Measurements from ENCODE around the gene ZSCAN25.
"Not testable (repeated sequence)": the region's sequence is repeated elsewhere in the genome, so short reads cannot be mapped to it uniquely, and the experiment has no call there.

ZSCAN25 gene

DNA sequence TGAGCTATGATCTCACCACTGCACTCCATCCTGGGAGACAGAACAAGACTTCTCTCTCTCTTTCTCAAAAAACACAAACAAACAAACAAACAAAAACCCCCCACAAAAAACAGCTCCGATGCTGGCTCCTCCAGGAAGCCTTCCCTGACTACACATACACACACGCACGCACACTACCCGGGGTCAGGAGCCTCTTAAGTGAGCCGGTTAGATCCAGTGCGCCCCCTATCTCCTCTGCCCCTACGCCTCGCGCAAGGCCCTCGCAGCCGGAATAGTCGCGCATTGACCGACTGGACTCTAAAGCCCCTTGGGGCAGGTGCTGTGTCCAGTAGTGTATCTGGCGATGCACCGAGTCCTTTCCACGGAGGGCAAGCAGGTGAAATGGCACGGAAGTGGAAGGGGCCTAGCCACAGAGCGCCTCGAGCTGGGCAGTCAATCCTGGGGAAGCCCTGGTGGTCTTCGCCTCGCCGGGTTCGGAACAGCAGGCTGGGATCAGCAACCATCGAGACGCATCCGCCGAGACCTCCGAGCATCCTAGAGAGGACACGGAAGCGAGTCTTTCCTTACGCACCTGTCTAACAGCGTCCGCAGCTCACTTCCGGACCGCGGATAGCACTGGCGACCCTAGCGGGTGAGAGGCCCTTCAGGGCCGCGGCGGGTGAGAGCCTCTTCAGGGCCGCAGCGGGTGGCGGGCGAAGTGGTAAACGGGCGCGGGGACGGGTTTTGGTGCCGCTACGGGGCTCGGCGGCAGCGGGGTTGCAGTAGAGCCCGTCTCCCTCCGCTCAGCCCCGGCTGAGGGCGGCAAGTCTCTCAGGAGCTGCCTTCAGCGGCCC, at the start of gene ZSCAN25:
Gene ZSCAN25, plus strand, starts transcription at position 588 of the 833 bp plus-strand sequence. CDS start 2,661 bp downstream, outside the sequence.
- peak; percentile 95 for DNase-seq

GRCh38 chr7:99568770-99569169, 48.0 kb upstream of the ZSCAN25 start:
- not testable (repeated sequence) for DNase-seq

- no peak for DNase-seq
Observed at GRCh38 chr7:99571768-99572167, 45.0 kb upstream of the ZSCAN25 start.

GRCh38 chr7:99573257-99573656, 43.5 kb upstream of the ZSCAN25 start:
- no peak for DNase-seq

DNA sequence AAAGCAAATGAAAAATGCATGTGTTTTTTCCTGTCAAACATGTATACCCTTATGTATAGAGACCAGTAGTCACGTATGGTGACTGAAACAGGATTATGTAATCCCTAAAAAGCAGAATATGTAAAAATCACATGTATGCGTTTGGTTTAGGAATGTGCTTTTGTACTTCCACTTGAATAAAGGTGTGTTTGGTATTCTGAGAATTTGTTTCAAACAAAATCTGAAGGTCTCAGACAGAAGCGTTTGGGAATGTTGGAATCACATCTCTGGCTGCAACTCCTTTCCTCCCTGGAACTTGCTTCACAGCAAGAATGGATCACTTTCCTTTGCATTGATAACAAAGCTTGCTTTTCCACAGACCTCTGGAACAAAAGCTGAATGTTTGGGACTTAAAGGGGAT, 40.5 kb upstream of the ZSCAN25 start:
- DNase-seq, result no peak

- DNase-seq, result peak; percentile 21
Observed at GRCh38 chr7:99579281-99579955, 37.3 kb upstream of the ZSCAN25 start.

GRCh38 chr7:99579956-99580777, 36.6 kb upstream of the ZSCAN25 start:
- peak; percentile 39 for DNase-seq

DNA sequence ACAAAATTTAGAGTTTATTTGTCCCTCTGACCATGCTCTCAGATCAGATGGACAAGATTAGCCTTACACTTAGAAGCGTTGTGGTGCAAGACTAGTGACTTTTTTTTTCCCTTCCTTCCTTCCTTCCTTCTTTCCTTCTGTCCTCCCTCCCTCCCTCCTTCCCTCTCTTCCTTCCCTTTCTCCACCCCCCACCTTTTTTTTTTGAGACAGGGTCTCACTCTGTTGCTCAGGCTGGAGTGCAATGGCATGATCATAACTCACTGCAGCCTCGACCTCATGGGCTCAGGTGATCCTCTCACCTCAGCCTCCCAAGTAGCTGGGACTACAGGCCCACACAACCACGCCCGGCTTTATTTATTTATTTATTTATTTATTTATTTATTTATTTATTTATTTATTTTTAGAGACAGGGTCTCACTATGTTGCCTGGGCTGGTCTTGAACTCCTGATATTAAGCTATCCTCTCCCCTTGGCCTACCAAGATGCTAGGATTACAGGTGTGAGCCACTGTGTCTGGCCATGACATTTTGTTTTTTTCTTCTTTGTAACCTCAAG, 35.9 kb upstream of the ZSCAN25 start:
- not testable (repeated sequence) for DNase-seq

DNA sequence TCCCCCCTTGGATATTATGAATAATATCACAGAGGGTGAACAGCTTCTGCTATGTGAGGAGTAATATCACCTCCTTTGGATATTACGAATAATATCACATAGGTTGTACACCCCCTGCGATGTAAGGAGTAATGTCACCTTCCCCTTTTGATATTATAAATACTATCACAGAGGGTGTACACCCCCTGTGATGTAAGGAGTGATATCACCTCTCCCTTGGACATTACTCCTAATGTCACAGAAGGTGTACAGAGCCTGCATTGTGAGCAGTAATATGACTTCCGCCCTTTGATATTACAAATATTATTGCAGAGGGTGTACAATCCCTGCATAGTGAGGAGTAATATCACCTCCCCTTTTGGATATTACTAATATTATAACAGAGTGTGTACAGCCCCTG, 27.9 kb upstream of the ZSCAN25 start:
- no peak for DNase-seq

- DNase-seq, result no peak
Observed at GRCh38 chr7:99594948-99595745, 21.6 kb upstream of the ZSCAN25 start.

DNA sequence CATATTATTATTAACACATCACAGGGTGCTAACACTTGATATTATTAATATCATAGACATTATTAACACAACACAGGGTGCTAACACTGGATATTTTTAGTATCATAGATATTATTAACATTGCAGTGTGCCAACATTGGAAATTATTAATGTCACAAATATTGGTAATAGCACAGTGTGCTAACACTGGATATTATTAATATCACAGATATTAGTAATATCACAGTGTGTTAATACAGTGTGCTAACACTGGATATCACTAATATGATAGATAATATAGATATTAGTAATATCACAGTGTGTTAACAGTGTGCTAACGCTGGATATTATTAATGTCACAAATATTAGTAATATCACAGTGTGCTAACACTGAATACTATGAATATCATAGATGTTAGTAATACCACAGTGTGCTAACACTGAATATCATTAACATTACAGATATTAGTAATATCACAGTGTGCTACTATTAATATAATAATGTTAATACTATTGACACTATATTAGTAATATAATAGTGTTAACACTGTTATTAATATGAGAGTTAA, 20.3 kb upstream of the ZSCAN25 start:
- DNase-seq, result no peak

- DNase-seq, result no peak
Observed at GRCh38 chr7:99597762-99598501, 18.8 kb upstream of the ZSCAN25 start, which contains the start of gene TMEM225B. Gene TMEM225B, plus strand, starts transcription at chr7:99598267. Its CDS starts 6,122 bp downstream, at chr7:99604389.

GRCh38 chr7:99599836-99600235, 16.9 kb upstream of the ZSCAN25 start:
- no peak for DNase-seq

DNA sequence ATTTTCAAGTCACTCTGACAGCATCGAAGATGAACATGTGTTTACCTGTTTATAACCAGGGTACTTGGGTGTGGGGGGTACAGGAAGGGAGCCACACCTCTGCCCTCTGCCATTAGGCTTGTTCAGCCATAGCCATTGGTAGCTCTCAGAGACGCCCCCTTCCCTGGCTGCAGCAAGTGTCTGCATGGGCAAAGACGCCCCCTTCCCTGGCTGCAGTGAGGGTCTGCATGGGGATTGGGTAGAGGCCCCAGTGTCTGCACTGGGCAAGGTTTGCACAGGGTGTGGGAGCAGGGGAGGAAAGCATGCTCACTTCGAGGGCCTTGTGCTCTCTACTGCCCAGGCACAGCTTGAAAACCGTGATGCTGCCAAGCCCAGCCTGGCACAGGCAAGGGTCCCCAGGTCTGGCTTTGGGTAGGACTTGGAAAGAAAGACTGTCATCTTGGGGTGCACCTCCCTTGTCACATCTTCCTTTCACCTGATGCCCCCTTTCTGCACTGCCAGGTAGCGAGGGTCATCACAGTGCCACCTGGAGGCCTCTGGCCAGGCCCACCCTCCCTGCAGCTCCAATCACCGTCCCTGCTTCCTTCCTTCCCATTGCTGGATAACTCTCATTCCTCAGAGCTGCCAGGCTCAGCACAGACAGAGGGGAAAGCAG, 15.0 kb upstream of the ZSCAN25 start:
- no peak for DNase-seq

DNA sequence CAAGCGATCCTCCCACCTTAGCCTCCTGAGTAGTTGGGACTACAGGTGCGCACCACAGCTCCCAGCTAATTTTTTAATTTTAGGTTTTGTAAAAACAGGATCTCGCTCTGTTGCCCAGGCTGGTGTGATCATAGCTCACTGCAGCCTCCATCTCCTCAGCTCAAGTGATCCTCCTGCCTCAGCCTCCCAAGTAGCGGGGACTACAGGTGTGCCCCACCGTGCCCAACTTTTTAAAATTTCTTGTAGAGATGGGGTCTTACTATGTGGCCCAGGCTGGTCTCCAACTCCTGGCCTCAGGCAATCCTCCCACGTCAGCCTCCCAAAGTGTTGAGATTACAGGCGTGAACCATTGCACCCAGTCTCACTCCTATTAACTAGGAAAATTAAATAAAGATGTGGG, 11.2 kb upstream of the ZSCAN25 start:
- DNase-seq, result no peak

DNA sequence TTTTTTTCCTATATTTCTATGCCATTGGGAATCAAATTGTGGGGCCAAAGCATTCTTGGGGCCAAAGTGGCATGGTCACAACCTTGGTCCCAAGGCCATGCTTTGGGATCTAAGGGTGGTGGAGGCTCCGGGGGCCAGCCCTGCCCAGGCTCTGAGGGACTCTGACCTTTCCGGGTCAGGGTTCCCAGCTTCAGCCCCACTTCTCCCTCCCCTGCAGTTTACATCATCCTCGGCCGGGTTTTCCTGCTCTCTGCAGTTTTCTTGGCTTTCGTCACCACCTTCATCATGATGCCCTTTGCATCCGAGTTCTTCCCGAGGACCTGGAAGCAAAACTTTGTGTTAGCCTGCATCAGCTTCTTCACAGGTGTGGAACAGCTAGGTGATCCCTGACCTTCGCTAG, 10.2 kb upstream of the ZSCAN25 start:
- DNase-seq, result no peak

- no peak for DNase-seq
Observed at GRCh38 chr7:99607548-99607947, 9.2 kb upstream of the ZSCAN25 start.

- no peak for DNase-seq
Observed at GRCh38 chr7:99614495-99614894, 2.3 kb upstream of the ZSCAN25 start.

DNA sequence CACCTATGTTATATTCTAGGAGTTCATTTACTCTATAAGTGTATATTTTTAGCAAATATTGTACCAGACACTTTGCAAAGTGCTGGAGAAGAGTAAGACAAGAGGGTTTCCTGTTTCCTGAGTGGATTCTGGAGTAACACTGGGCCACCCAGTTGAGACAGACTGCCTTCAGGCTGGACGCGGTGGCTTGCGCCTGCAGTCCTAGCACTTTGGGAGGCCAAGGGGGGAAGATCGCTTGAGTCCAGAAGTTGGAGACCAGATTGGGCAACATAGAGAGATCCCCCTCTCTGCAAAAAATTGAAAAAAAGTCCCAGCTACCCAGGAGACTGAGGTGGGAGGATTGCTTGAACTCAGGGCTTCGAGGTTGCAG, 772 bp upstream of the ZSCAN25 start:
- DNase-seq, result no peak

DNA sequence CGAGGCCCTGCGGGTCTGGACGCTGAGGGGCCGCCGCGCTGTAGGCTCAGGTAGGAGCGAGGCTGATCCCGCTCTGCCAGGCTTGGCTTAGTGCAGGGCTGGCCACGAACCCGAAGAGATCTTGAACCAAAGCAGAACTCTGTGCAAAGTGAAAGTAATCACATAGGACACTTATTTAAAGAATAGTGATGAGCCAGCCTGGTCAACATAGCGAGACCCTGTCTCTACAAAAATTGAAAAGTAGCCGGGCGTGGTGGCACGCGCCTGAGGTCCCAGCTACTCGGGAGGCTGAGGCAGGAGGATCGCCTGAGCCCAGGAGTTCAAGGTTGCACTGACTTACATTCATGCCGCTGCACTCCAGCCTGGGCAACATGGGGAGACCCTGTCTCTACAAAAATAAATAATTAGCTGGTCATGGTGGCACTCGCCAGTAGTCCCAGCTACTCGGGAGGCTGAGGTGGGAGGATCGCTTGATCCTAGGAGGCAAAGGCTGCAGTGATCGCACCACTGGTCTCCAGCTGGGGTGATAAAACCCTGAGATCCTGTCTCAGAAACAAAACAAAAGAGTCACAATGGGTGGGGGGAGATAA, 541 bp downstream of the ZSCAN25 start:
- DNase-seq, result no peak

Measured in hematopoietic multipotent progenitor cell treated with erythropoietin and hydrocortisone succinate and interleukin-3 and kit ligand, for 6 days (in vitro differentiated cells).